NCI-H446 (cell line): ENCODE data around the gene METTL2B.
"Not testable (repeated sequence)": the region's sequence is repeated elsewhere in the genome, so short reads cannot be mapped to it uniquely, and the experiment has no call there.

ENCODE experiments used
- DNase-seq, 2 experiments: peaks; one replicate each; lab custom pipeline; 2025; lab: John Stamatoyannopoulos, UW

METTL2B gene

DNA sequence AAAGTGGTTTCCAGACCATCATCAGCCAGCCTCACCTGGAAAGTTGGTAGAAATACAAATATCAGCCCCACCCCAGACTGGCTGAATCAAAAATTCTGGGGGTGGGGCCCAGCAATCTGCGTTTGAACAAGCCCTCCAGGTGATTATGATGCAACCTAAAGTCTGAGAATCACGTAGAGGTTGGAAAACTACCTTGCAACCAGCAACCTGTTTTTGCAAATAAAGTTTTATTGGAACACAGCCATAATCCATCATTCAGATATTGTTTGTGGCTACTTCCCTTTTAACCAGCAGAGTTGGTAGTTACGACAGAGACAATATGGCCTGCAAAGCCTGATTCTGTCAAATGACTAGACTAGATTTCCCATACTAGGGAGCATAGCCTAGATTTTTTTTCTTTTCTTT lies 49.5 kb downstream of the METTL2B start:
- not testable (repeated sequence) for DNase-seq

DNA sequence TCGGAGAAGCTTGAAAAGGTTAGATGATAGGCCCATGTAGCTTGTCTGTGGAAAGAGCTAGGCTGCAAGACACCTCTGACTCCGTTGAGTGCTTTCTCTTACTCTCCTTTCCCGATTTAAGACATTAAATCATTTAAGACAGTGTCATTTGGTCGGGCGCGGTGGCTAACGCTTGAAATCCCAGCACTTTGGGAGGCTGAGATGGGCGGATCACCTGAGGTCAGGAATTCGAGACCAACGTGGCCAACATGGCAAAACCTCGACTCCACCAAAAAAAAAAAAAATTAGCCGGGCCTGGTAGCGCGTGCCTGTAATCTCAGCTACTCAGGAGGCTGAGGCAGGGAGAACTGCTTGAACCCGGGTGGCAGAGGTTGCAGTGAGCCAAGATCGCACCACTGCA lies 52.6 kb downstream of the METTL2B start:
- not testable (repeated sequence) for DNase-seq

DNA sequence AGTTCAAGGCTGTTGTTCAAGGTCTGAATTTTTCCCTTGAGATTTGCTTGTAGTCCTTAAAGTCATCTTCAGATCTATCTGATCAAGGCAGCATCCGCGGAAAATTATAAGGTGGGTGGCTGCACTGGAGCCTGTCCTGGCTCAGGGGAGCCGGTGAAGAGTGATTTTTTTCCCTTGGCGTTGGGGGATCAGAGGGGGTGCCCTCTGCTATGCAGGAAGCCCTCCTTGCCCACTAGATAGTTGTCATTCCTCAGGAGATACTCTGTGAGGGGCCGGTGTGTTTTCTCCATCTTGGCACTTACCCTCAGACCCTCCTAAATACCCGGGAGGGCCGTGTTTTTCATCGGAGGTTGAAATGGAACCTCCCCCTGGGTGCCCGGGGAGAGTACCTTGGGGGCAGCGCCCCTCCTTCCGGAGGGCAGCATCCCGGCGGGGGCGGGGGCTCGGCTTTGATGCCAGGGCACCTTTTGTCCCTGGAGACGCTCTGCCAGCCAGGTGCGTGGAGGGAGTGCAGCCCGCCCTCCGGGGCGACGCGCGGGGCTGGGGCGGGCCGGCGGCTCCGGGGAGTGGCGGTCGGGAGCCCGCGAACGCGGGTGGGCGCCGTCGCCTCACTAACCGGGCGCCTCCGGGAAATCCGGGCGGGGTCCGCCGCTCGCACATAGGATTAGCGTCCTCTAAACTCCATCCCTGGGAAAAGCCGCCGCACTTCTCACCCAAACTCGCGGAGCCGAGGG lies 53.7 kb downstream of the METTL2B start:
- DNase-seq: not testable (repeated sequence)

DNA sequence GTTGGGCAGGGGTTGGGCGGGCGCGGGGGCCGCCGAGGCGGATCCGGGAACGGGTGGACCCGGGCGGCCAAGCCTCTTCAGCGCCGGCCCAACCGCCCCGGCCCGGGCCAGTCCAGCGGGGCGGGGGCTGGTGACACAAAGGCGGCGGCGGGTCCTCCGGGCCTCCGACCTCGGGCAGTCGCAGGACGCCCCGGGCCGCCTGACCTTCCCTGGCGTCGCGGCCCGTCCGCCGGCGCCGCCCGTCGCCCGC lies 54.2 kb downstream of the METTL2B start:
- no peak for DNase-seq

DNA sequence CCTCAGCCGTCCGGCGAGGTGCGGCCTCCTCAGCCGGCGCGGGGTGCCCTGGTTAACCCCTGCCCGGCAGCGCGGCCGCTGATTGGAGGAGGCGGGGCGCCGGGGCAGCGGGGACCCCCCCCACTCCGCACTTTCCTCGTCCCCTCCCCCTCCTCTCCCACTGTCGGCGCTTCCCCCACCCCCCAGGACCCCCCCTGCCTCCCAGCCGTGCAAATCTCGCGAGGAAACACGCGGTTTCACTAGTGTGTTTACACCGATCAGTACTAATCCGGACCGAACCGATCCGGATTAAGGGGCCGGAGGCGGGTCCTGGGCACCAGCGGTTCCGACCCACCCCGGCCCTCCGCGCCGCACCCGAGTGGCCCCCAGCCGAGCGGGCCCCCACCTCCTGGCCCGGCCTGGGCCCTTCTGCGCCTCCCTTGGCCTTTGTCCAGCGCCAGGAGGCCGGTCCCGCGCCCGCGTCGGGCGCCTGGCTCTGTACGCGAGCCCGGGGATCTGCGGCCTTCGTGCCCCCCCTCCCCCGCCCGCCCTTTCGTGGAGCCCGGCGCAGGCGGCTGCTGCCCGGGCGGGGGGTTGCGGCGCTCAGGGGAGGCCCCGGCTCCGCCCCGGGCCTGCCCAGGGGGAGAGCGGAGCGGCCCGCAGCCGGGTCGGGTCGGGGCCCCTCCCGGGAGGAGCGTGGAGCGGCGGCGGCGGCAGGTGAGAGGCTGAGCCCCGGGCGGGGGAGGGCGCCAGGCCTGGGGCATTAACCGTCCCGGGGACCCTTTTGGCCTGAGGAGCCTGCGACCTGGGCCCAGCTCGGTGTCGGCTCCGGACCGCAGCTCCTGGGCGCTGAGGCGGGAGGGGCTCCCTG lies 54.8 kb downstream of the METTL2B start:
- DNase-seq: peak; percentile 18 to 77

DNA sequence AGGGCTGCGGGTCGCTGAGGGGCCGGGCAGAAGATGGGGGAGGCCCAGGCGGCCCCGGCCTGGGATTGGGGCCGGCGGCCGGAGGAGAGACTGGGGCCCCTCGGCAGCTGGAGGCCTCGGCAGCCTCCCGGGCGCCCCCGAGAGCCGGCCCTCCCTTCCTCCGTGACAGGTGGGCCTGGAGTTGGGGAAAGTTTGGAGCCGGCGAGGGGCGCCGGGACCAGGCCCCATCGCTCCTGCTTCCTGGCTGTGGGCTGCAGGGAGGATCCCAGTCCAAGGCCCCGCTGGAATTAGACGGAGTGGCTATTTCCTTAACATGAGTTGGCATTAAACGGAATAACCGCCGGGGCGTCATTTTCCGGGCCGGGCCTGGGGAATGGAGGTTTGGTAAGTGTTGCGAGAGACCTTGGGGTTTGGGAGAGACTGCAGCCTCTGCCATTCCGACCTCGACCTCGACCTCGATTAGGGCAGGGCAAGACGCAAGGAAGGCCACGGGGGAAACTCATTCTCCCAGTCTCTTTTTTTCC lies 55.5 kb downstream of the METTL2B start:
- DNase-seq: not testable (repeated sequence)

DNA sequence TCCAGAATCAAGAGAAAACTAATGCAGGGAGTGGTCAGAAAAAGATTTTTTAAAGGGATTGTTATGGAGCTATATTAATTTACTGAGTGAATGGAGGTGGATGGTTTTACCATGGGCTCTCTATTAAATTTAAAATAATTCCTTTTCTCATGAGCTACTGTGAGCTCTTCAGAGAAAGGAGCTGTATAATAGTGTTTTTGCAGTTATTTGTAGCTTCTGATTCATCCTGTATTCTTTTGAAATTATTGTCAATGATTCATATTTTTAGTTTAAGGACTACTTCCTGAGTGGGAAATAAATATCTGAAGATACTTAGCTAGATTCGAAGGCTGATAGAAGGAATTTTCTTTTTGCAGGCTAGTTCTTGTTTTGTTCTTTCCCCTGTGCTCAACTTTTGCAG lies 56.4 kb downstream of the METTL2B start:
- not testable (repeated sequence) for DNase-seq

DNA sequence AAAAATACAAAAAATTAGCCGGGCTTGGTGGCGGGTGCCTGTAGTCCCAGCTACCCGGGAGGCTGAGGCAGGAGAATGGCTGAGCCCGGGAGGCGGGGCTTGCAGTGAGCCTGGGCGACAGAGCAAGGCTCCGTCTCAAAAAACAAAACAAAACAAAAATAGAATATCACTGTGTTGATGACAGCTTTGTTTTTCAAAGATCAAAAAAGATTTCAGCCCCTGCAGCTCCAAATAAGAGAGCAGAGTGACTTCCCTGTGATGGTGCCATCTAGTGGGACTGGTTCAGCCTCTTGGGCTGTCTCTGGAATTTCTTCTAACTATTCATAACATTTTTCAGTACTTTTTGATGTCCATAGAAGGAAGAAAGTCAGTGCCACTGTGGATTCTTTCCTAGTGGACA lies 60.9 kb downstream of the METTL2B start:
- not testable (repeated sequence) for DNase-seq

DNA sequence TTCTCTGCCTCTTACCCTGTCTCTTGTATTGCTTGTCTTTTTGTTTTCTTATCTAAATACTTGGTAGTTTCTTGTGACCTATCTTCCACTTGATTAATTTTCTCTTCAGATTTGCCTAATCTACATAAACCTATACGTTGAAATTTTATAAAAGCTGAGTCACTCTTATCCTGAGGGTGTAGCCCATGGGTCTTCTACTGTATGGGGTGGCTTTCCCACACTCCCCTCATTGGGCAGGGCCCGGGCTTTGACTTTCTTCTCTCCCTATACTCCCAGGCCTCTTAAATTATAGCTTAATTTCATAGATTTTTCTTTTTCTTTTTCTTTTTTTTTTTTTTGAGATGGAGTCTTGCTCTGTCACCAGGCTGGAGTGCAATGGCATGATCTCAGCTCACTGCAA lies 66.0 kb downstream of the METTL2B start:
- DNase-seq: not testable (repeated sequence)

DNA sequence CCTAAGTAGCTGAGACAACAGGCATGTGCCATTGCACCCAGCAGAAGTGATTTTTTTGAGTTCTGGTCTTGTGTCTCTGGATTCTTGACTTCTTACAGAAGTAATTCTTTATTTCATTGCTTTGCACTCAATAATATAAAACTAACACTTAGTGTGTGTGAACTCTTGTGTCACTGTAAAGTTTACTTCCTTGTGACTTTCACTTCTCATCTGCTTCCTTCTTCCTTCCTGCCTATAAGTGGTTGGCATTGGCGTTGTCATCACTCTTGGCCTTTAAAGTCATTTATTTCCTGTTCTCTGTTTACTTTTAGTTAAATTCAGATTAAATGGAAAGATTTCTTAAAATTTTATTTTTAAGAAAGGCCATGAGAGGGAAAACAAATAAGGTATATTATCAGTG lies 66.8 kb downstream of the METTL2B start:
- not testable (repeated sequence) for DNase-seq

DNA sequence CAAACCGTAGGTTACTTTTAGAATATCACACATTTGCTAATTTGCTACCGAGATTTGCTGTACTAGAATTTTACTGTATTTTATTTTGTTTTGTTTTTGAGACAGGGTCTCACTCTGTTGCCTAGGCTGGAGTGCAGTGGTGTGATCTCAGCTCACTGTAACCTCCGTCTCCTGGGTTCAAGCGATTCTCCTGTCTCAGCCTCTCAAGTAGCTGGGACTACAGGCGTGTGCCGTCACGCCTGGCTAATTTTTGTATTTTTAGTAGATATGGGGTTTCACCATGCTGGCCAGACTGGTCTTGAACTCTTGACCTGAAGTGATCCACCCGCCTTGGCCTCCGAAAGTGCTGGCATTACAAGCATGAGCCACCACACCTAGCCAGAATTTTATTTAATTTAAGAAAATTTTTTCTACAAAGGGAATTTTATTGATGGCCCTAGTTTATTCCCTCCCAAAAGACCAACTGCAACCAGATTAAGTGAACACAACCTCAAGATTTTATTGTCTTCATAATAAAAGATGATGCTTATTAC lies 69.8 kb downstream of the METTL2B start:
- DNase-seq: not testable (repeated sequence)

DNA sequence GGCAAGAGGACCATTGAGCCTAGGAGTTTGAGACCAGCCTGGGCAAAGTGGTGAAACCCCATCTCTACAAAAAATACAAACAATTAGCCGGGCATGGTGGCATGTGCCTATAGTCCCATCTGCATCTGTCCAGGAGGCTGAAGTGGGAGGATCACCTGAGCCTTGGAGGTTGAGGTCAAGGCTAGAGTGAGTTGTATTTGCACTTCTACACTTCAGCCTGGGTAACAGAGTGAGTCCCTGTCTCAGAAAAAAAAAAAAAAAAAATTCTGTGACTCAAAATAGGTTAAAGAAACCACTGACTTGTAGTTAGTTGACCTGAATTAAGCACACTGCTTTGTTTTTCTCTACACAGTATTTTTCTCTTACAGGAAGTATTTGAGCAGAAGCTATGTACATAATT lies 74.4 kb downstream of the METTL2B start:
- no peak for DNase-seq

DNA sequence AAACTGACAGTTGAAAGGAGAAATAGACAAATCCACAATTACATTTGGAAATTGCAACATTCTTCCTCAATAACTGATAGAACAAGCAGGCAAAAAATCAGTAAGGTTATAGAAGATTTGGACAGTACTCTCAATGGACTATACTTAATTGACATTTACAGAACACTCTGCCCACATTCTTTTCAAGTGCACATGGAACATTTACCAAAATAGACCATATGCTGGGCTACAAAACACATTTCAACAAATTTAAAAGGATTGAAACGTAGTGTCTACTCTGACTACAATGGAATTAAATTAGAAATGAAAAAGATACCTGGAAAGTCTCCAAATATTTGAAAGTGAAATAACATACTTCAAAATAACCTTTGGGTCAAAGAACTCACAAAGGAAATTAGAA lies 77.8 kb downstream of the METTL2B start:
- DNase-seq: not testable (repeated sequence)
